ENCODE results near the gene ATXN1. TPM values are rescaled to one million over a fixed set of nuclear protein-coding genes. Genes with fewer than 3 reads are reported as not detected.

The ATXN1 gene
- total RNA-seq, 4 donors from 2014 or later = 16.3 to 52.2 (median 25.7) TPM

DNA sequence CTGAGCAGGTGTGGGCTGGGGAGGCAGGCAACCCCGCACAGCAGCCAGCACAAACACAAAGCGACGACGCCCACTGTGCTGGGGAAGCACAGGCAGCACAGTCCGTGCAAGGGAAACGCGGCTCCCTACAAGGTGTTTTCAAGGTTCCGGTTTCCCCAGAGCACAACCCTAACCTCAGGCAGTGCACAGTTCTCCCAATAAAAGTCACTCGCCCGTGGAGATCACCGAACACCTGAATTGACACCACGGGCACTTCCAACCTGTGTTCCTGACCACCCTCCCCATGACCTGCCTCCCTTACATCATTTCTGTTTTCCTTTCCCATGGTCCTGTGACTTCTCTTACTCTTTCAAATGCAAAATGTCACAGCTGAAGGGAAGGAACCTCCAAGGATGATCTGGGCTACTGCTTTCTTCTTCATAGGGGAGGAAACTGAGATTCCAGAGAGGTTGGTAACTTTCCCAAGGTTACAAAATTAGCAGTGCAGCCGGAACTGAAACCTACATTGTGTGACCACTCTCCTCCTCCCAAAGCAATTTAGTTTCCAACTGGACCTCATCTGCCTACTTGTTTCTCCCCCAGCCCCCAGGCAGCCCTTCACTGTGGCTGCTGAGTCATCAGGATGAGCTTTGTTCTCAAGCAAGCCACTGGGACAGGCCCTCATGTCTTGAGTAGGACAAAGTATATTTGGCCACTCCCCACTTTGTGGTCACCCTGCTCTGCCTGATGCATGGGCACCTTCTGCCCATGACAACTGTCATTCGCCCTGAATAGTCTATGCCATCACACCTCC, 125.3 kb downstream of the ATXN1 start:
- intact Hi-C loops (cut with DNase I; ENCODE audit: low total_unique reads) = no loop called here
- no peak overlapping the region for H3K4me3 ChIP-seq (ENCODE audit: low read depth, poor library complexity, severe bottlenecking)
- TF ChIP-seq, protein P1, sequence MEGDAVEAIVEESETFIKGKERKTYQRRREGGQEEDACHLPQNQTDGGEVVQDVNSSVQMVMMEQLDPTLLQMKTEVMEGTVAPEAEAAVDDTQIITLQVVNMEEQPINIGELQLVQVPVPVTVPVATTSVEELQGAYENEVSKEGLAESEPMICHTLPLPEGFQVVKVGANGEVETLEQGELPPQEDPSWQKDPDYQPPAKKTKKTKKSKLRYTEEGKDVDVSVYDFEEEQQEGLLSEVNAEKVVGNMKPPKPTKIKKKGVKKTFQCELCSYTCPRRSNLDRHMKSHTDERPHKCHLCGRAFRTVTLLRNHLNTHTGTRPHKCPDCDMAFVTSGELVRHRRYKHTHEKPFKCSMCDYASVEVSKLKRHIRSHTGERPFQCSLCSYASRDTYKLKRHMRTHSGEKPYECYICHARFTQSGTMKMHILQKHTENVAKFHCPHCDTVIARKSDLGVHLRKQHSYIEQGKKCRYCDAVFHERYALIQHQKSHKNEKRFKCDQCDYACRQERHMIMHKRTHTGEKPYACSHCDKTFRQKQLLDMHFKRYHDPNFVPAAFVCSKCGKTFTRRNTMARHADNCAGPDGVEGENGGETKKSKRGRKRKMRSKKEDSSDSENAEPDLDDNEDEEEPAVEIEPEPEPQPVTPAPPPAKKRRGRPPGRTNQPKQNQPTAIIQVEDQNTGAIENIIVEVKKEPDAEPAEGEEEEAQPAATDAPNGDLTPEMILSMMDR (IDR thresholded peaks at IDR 0.05) = no peak
- no peak for TF ChIP-seq POLR2A (IDR thresholded peaks at IDR 0.05)
- DNase-seq (ENCODE audit: low spot score in 2 of 2) = no peak
- 62 to 74% methylated on average over 14 of the region's 14 CpGs for WGBS, 2 donors

DNA sequence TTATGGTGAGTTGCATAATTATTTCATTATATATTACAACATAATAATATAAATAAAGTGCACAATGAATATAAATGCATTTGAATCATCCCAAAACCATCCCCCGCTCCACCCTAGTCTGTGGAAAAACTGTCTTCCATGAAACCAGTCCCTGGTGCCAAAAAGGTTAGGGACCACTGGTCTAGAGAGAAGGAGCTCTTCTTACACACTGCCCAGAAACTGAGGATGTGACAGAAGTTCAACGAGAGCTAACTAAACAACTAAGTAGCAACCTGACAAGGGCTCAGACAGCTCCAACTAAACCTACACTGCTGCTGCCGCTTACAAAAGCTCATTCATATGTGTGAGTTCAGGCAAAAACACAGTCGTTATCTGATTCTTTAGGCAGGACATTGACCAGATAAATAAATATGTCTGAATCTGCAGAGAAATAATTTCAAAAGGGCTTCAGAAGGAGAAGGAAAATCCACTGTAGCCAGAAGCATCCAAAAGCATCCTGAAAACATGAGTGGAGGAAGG, 125.9 kb downstream of the ATXN1 start:
- H3K4me3 ChIP-seq (ENCODE audit: low read depth, poor library complexity, severe bottlenecking) = no peak overlapping the region
- TF ChIP-seq POLR2A (IDR thresholded peaks at IDR 0.05) = no peak
- TF ChIP-seq, protein P1 (IDR thresholded peaks at IDR 0.05) = no peak
- intact Hi-C loops (cut with DNase I; ENCODE audit: low total_unique reads) = no loop called here
- 88 to 91% methylated on average over 4 of the region's 4 CpGs for WGBS, 2 donors
- no peak for DNase-seq (ENCODE audit: low spot score in 2 of 2)

DNA sequence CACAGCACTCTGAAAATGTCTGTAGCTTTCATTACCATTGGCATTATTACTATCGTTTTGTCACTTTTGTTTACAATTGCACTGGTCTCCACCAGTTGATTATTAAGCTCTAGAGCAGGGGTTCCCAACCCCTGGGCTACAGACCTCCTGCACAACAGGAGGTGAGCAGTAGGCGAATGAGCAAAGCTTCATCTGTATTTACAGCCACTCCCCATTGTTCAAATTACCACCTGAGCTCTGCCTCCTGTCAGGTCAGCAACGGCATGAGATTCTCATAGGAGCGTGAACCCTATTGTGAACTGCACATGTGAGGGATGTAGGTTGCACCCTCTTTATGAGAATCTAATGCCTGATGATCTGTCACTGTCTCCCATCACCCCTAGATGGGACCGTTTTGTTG, 126.4 kb downstream of the ATXN1 start:
- DNase-seq (ENCODE audit: low spot score in 2 of 2) = no peak
- no peak overlapping the region for H3K4me3 ChIP-seq (ENCODE audit: low read depth, poor library complexity, severe bottlenecking)
- 85 to 89% methylated on average over 5 of the region's 5 CpGs for WGBS, 2 donors
- TF ChIP-seq POLR2A (IDR thresholded peaks at IDR 0.05) = no peak
- TF ChIP-seq, protein P1 (IDR thresholded peaks at IDR 0.05) = no peak
- intact Hi-C loops (cut with DNase I; ENCODE audit: low total_unique reads) = no loop called here

DNA sequence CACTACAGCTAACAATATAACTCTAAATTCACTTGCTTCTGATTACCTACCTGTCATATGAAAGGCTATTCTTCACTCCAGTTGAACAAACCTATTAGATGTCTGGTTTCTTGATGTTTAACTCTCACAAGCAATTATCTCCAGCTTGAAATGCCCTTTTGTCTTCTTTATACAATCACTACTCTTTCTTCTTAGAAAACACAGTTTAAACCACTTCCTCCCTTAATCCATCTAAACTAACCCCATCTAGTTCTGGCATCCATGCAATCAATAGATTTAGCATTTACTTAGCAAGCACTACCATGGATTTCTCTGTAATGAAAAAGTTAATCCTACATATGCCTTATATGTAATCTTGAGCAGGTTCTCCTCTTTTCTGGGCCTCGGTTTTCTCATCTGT, 127.3 kb downstream of the ATXN1 start:
- DNase-seq (ENCODE audit: low spot score in 2 of 2) = no peak
- H3K4me3 ChIP-seq (ENCODE audit: low read depth, poor library complexity, severe bottlenecking) = no peak overlapping the region
- WGBS, 2 donors = 89 to 91% methylated on average over 1 of the region's 1 CpG
- TF ChIP-seq, protein P1 (IDR thresholded peaks at IDR 0.05) = no peak
- no peak for TF ChIP-seq POLR2A (IDR thresholded peaks at IDR 0.05)
- intact Hi-C loops (cut with DNase I; ENCODE audit: low total_unique reads) = no loop called here

DNA sequence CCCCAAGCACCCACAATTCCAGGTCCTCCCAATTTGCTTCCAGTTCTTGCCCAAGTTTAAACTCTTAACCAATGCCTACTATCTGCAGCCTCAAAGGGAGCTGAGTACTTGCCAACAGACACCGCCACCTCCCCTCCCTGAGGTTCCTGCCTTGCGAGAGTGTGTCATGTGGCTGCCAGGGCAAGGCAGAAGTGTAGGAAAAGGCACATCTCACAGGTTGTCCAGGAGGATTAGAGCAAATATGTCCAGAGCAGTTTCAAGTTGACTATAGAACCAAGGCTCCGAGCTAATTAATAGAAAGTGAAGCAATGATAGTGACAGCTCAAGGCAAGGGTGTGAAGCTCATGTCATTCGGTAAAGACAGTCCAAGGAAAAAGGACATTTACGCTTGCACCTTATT, 127.8 kb downstream of the ATXN1 start:
- 61 to 64% methylated on average over 5 of the region's 5 CpGs for WGBS, 2 donors
- no peak overlapping the region for H3K4me3 ChIP-seq (ENCODE audit: low read depth, poor library complexity, severe bottlenecking)
- intact Hi-C loops (cut with DNase I; ENCODE audit: low total_unique reads) = no loop called here

More for the DNA sequence above, 127.8 kb downstream of the ATXN1 start:
- TF ChIP-seq POLR2A (IDR thresholded peaks at IDR 0.05) = no peak
- TF ChIP-seq, protein P1 (IDR thresholded peaks at IDR 0.05) = no peak
- DNase-seq (ENCODE audit: low spot score in 2 of 2) = no peak

Measured in lower leg skin (tissue), 4 donors.